ENCODE results near the gene GIPR. TPM values are rescaled to one million over a fixed set of nuclear protein-coding genes. Genes with fewer than 3 reads are reported as not detected.

Gene GIPR
- polyA plus RNA-seq, 1 of the 3 experiments (the other 2 are of a cell fraction), result 1.4 TPM

- no peaks in the 10 kb centered on the region for H3K27me3 ChIP-seq (ENCODE audit: insufficient read depth)
- H3K27ac ChIP-seq (ENCODE audit: low read depth in 2 of 2, low read length in 1 of 2), result no peak overlapping the region
- no peak overlapping the region for H3K4me3 ChIP-seq (ENCODE audit: low read depth in 2 of 2, low read length in 1 of 2)
- no peaks in the 10 kb centered on the region for H4K20me1 ChIP-seq (ENCODE audit: insufficient read depth)
- DNase-seq, result no peak
- peaks cover 12% of the 10 kb centered on the region for H3F3A ChIP-seq (replicated peaks; ENCODE audit: insufficient read depth)
- ChIA-PET POLR2A (no interaction called here), CTCF (interaction anchor here (0.7 kb wide), 1 partner anchor 28 kb away, joined by 3 read pairs; no protein-coding TSS in a partner anchor)
- H3K36me3 ChIP-seq (replicated peaks in 1 of 2; ENCODE audit: control insufficient read depth in 1 of 2, insufficient read depth in 2 of 2, low read length in 1 of 2), result no peaks in the 10 kb centered on the region
- no peak overlapping the region for H3K4me2 ChIP-seq
- H3K4me1 ChIP-seq (ENCODE audit: control insufficient read depth in 1 of 2, insufficient read depth in 2 of 2, low read depth in 1 of 2, low read length in 1 of 2), result peaks cover 3 to 5% of the 10 kb centered on the region in 2 experiments; a peak in 2 of 4 replicates
- no peaks in the 10 kb centered on the region for H3K9me3 ChIP-seq
- no peaks in the 10 kb centered on the region for H3K79me2 ChIP-seq (ENCODE audit: insufficient read depth)
- no peaks in the 10 kb centered on the region for H3K9me2 ChIP-seq
- no peak overlapping the region for H3K9ac ChIP-seq
- WGBS (ENCODE audit: low lambda C conversion rate), result 71% methylated on average over 2 of the region's 2 CpGs
- no peak for TF ChIP-seq FOXM1 (IDR thresholded peaks at IDR 0.05; ENCODE audit: low read depth)
- TF ChIP-seq FOXJ3 (CRISPR knock-in tag; IDR thresholded peaks at IDR 0.05), result no peak
- no peak overlapping the region for H2AFZ ChIP-seq (ENCODE audit: low read depth)
Observed at GRCh38 chr19:45636902-45637301, 31.1 kb upstream of the GIPR start.

GRCh38 chr19:45637890-45638667 is 29.9 kb upstream of the GIPR start:
- Histone ChIP-seq H3K4me1 (ENCODE audit: control insufficient read depth in 1 of 2, insufficient read depth in 2 of 2, low read depth in 1 of 2, low read length in 1 of 2) (no peaks in the 10 kb centered on the region), H4K20me1 (ENCODE audit: insufficient read depth) (no peaks in the 10 kb centered on the region), H2AFZ (ENCODE audit: low read depth) (no peak overlapping the region), H3K27ac (ENCODE audit: low read depth in 2 of 2, low read length in 1 of 2) (no peak overlapping the region), H3K9ac (no peak overlapping the region), H3K9me3 (no peaks in the 10 kb centered on the region), H3K36me3 (replicated peaks in 1 of 2; ENCODE audit: control insufficient read depth in 1 of 2, insufficient read depth in 2 of 2, low read length in 1 of 2) (no peaks in the 10 kb centered on the region), H3K79me2 (ENCODE audit: insufficient read depth) (no peaks in the 10 kb centered on the region), H3K27me3 (ENCODE audit: insufficient read depth) (no peaks in the 10 kb centered on the region), H3K9me2 (no peaks in the 10 kb centered on the region), H3F3A (replicated peaks; ENCODE audit: insufficient read depth) (peaks cover 6% of the 10 kb centered on the region), H3K4me3 (ENCODE audit: low read depth in 2 of 2, low read length in 1 of 2) (no peak overlapping the region), H3K4me2 (no peak overlapping the region)
- ChIA-PET CTCF (interaction anchor here (0.9 kb wide), 1 partner anchor 21 kb away, joined by 3 read pairs; no protein-coding TSS in a partner anchor), POLR2A (no interaction called here)
- TF ChIP-seq MXI1 (IDR thresholded peaks at IDR 0.05; ENCODE audit: low read depth, low read length), result no peak
- TF ChIP-seq MAX (IDR thresholded peaks at IDR 0.05; ENCODE audit: low read depth), result no peak
- no peak for TF ChIP-seq TCF12 (IDR thresholded peaks at IDR 0.05)
- TF ChIP-seq REST (IDR thresholded peaks at IDR 0.05; ENCODE audit: low read depth, low read length), result no peak
- no peak for TF ChIP-seq RCOR1 (IDR thresholded peaks at IDR 0.05; ENCODE audit: low read length)
- TF ChIP-seq USF2 (IDR thresholded peaks at IDR 0.05; ENCODE audit: borderline replicate concordance, low read depth, low read length), result no peak
- TF ChIP-seq NFIC (IDR thresholded peaks at IDR 0.05; ENCODE audit: borderline replicate concordance), result no peak
- TF ChIP-seq NRF1 (IDR thresholded peaks at IDR 0.05; ENCODE audit: low read depth, low read length), result no peak
- no peak for TF ChIP-seq TEAD4 (IDR thresholded peaks at IDR 0.05; ENCODE audit: borderline replicate concordance, insufficient read depth)
- TF ChIP-seq CHD2 (IDR thresholded peaks at IDR 0.05; ENCODE audit: low read length, partially characterized antibody), result no peak
- TF ChIP-seq RFX5 (IDR thresholded peaks at IDR 0.05; ENCODE audit: low read length), result no peak
- no peak for TF ChIP-seq ELF1 (IDR thresholded peaks at IDR 0.05)
- TF ChIP-seq YY1 (IDR thresholded peaks at IDR 0.05; ENCODE audit: low read depth), result no peak
- no peak for TF ChIP-seq USF1 (IDR thresholded peaks at IDR 0.05; ENCODE audit: borderline replicate concordance, low read depth)
- TF ChIP-seq PBX3 (IDR thresholded peaks at IDR 0.05), result no peak
- no peak for TF ChIP-seq CTCF (IDR thresholded peaks at IDR 0.05)
- TF ChIP-seq JUND (IDR thresholded peaks at IDR 0.05), result no peak
- WGBS (ENCODE audit: low lambda C conversion rate), result 87% methylated on average over 16 of the region's 19 CpGs
- no peak for DNase-seq
